Adrenal gland (tissue), 19 donors: ENCODE results near the gene PRKAR1B. TPM values are rescaled to one million over a fixed set of nuclear protein-coding genes. Genes with fewer than 3 reads are reported as not detected.
A peak's percentile ranks its signal among the peaks of the same experiment; 100 is the strongest.

Experiments used
- DNase-seq, 7 donors: peaks; one replicate each; pipeline ENCODE4 v3.0.0-alpha.2; 2019 to 2020
- H3K27ac ChIP-seq, 5 donors: fragments of 200-600 bp; sonication (generic) in 4 of 5; 1 replicate in 3 of 5; 2 replicates in 2 of 5; pipeline versions ENCODE4 v1.5.1 to v1.8.0; 2016 to 2020; ENCODE audit warnings: mild to moderate bottlenecking in 1 of 5
- H3K27me3 ChIP-seq: fragments of 200-600 bp; 2 replicates; pipeline ENCODE4 v1.8.0; 2021
- H3K36me3 ChIP-seq, 2 donors: fragments of 200-600 bp; replicated peaks in 1 of 2; 1 replicate in 1 of 2; 2 replicates in 1 of 2; pipeline versions ENCODE4 v1.5.1 to v1.8.0; 2018 to 2022
- H3K4me1 ChIP-seq, 2 donors: fragments of 200-600 bp; replicated peaks in 1 of 2; 1 replicate in 1 of 2; 2 replicates in 1 of 2; pipeline versions ENCODE4 v1.5.1 to v1.8.0; 2018 to 2021
- H3K4me3 ChIP-seq, 4 donors: fragments of 200-600 bp; sonication (generic) in 3 of 4; one replicate each; pipeline ENCODE4 v1.5.1; 2016 to 2018
- H3K9me3 ChIP-seq, 3 donors: fragments of 200-600 bp; sonication (generic) in 1 of 3; replicated peaks in 1 of 3; 1 replicate in 2 of 3; 2 replicates in 1 of 3; pipeline versions ENCODE4 v1.5.1 to v1.8.0; 2016 to 2021
- POLR2A ChIP-seq, 2 donors: fragments of 450-650 bp; IDR thresholded peaks; one replicate each; pipeline ENCODE4 v1.6.1; 2017; ENCODE audit warnings: antibody characterized with exemption in 2 of 2, mild to moderate bottlenecking in 2 of 2, moderate library complexity in 1 of 2
- WGBS, 4 donors: extraction: QIAGEN DNeasy Blood & Tissue Kit in 2 of 4; methylation state at CpG; one replicate each; pipeline versions ENCODE4 v1.1.5 to v1.1.7; 2013 to 2017; 5-methylcytosine and 5-hydroxymethylcytosine counted together
- intact Hi-C, 2 donors: fragments of 100-400 bp; cut with DNase I; formaldehyde crosslinking; loops; one replicate each; pipeline versions ENCODE4 v1.14.1 to v1.15.0; 2022 to 2023
- long read RNA-seq, 10 donors: library from polyadenylated mRNA in 3 of 10; unstranded in 2 of 10; stranded (forward) in 1 of 10; transcript quantifications; one replicate each; pipeline ENCODE4 v2.0.0 and lab custom pipeline, GENCODE V29; 2021 to 2026
- polyA plus RNA-seq, 3 donors: library from polyadenylated mRNA; stranded (reverse); fragments of 200-250 nt in 2 of 3; fragments of 350-450 nt in 1 of 3; fragmentation: Illumina TruSeq in 1 of 3; extraction: RNeasy Lipid Tissue Mini Kit (QIAGEN cat#74804) in 1 of 3; gene quantifications; one replicate each; pipeline ENCODE4 v1.2.3, GENCODE V29; 2013 to 2014
- total RNA-seq, 9 donors: library from RNA; depleted of rRNA in 4 of 9; stranded (reverse); fragments of >200 nt in 4 of 9; fragments of 120-200 nt in 1 of 9; fragmentation: NEBNext Ultra II Directional in 1 of 9; extraction: Animal tissue kit (Norgen Biotek cat#: 25700) in 1 of 9; gene quantifications; one replicate each; pipeline versions ENCODE4 v1.1.0 to v1.2.4, GENCODE V29; 2013 to 2023
- TF ChIP-seq, protein P1 (sequence below), 6 experiments: fragments of 450-650 bp in 4 of 6; fragments of 200-600 bp in 2 of 6; sonication (generic) in 1 of 6; IDR thresholded peaks; 1 replicate in 5 of 6; 2 replicates in 1 of 6; pipeline versions ENCODE4 v1.5.1 to v1.8.0; 2016 to 2021; ENCODE audit warnings: antibody characterized with exemption in 6 of 6, mild to moderate bottlenecking in 2 of 6, moderate library complexity in 1 of 6
- donor health status: healthy with polysubstance abuse.
- donor health status: Bipolar disorder and iron deficiency.
- donor health status: DM: yes; HTN: yes; CAD: no.
- donor health status: DM: no; HTN: no; CAD: no.
- donor health status: DM: no; HTN: no; CAD: no.
- donor health status: DM: yes; HTN: yes; CAD: no.

Gene PRKAR1B
- total RNA-seq (10 to 100 TPM in 7 of 9 donors, 1 to 10 TPM in 2; 5.2 to 21.5 (median 11.9) TPM), polyA plus RNA-seq (10 to 100 TPM in 1 of 3 donors, 1 to 10 TPM in 2; 8.4 to 17.3 (median 8.7) TPM)
- long read RNA-seq, donor 1, partial matches to known transcripts: 0 of 2 reads
- long read RNA-seq, donor 1, other reads (novel, unspliced or antisense): 0 of 2 reads
- long read RNA-seq, donor 2, partial matches to known transcripts: 0 of 1 reads
- long read RNA-seq, donor 2, other reads (novel, unspliced or antisense): 0 of 1 reads
- long read RNA-seq, donor 3, partial matches to known transcripts: 0 of 1 reads
- long read RNA-seq, donor 3, other reads (novel, unspliced or antisense): 0 of 1 reads
- long read RNA-seq, donor 4, partial matches to known transcripts: 0 of 2 reads
- long read RNA-seq, donor 4, other reads (novel, unspliced or antisense): 2 of 2 reads
- long read RNA-seq, donor 5, transcript PRKAR1B-201 (11 exons, 2,007 nt): major isoform, 20 of 40 reads
- long read RNA-seq, donor 5, transcript PRKAR1B-211 (11 exons, 2,533 nt): minor isoform, 10 of 40 reads
- long read RNA-seq, donor 5, partial matches to known transcripts: 3 of 40 reads
- long read RNA-seq, donor 5, other reads (novel, unspliced or antisense): 5 of 40 reads
- long read RNA-seq, donor 6, partial matches to known transcripts: 3 of 8 reads
- long read RNA-seq, donor 6, other reads (novel, unspliced or antisense): 3 of 8 reads
- long read RNA-seq, donor 7, partial matches to known transcripts: 10 of 10 reads
- long read RNA-seq, donor 7, other reads (novel, unspliced or antisense): 0 of 10 reads
- long read RNA-seq, donor 8, partial matches to known transcripts: 0 of 2 reads
- long read RNA-seq, donor 8, other reads (novel, unspliced or antisense): 0 of 2 reads
- long read RNA-seq, donor 9: 0 reads
- long read RNA-seq, donor 10, partial matches to known transcripts: 5 of 5 reads
- long read RNA-seq, donor 10, other reads (novel, unspliced or antisense): 0 of 5 reads

DNA sequence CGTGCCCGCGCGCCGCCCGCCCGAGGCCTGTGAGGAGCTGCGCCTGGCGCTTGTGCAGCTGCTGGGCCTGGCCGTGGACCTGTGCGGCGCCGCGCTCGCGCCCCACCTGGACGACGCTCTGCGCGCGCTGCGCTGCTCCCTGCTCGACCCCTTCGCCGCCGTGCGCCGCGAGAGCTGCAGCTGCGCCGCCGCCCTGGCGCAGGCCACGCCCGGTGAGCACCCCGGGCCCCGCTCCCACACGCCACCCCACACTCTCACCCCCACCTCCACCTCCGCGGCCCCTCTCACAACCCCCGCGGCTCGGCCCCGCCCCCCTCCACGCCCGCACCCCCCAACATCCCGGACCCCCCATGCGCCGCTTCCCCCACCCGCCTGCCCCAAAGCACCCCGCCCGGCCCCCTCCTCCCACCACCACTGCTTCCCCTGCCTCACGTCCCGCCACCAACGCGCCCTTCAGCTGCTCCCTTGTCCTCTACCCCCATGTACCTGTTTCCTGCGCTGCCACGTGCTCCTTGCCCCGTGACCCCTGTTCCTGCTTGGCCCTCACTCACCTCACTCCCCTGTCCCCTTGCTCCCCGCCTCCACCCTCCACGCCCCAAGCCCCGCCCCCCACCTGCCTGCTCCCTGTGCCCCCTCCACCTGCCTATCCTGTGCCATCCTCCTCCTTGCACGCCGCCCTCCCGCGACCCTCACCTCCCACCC lies at the start of gene PRKAR1B:
Gene PRKAR1B, minus strand, starts transcription at position 178 of the 702 bp plus-strand sequence. CDS start 15,776 bp downstream, outside the sequence.
- peak within 1 kb of the TSS in 2 of 5 donors; percentile 38 to 73 for H3K27ac ChIP-seq
- H3K27me3 ChIP-seq: no peaks in the 10 kb centered on the region
- peak within 1 kb of the TSS; percentile 37 to 91 (median 62) for H3K4me3 ChIP-seq
- intact Hi-C loops: loop anchor here (5.0 to 10.0 kb wide), 2 partner anchors 210 to 212 kb away; partner anchors contain the start of gene PDGFA (in 2 of the 2)
- H3K36me3 ChIP-seq: no peaks in the 10 kb centered on the region
- 0 to 3% (median 1%) methylated on average over 7 to 66 of the region's 66 CpGs for WGBS, 4 donors
- DNase-seq: peak in 1 of 7 donors; percentile 18
- TF ChIP-seq POLR2A (IDR thresholded peaks at IDR 0.05): no peak
- TF ChIP-seq, protein P1, sequence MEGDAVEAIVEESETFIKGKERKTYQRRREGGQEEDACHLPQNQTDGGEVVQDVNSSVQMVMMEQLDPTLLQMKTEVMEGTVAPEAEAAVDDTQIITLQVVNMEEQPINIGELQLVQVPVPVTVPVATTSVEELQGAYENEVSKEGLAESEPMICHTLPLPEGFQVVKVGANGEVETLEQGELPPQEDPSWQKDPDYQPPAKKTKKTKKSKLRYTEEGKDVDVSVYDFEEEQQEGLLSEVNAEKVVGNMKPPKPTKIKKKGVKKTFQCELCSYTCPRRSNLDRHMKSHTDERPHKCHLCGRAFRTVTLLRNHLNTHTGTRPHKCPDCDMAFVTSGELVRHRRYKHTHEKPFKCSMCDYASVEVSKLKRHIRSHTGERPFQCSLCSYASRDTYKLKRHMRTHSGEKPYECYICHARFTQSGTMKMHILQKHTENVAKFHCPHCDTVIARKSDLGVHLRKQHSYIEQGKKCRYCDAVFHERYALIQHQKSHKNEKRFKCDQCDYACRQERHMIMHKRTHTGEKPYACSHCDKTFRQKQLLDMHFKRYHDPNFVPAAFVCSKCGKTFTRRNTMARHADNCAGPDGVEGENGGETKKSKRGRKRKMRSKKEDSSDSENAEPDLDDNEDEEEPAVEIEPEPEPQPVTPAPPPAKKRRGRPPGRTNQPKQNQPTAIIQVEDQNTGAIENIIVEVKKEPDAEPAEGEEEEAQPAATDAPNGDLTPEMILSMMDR (IDR thresholded peaks at IDR 0.05): no peak
- peaks cover 13 to 18% of the 10 kb centered on the region in 2 donors for H3K4me1 ChIP-seq
- no peaks in the 10 kb centered on the region for H3K9me3 ChIP-seq

DNA sequence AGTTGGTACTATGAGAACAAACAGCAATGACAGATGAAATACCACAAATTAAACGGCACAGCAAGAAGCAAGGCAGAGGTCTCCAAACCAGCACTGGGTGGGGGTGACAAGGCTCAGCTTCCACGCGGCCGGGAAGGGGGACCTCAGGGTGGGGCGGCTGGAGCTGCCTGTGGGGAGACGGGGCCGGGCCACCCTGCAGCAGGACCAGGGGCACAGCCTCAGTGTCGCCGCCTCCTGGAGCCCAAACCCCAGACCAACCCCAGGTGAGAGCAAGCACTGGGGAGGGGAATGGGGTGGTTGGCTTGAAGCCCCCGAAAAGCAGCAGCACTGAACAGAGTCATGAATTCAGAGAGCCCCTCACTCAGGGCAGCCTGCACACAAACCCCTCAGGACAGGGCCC lies 49.3 kb upstream of the PRKAR1B start:
- Histone ChIP-seq H3K9me3 (no peaks in the 10 kb centered on the region), H3K36me3 (peaks cover 0 to 18% of the 10 kb centered on the region in 2 donors), H3K27ac (no peak overlapping the region), H3K4me3 (no peak overlapping the region), H3K4me1 (peaks cover 0 to 11% of the 10 kb centered on the region in 2 donors), H3K27me3 (no peaks in the 10 kb centered on the region)
- TF ChIP-seq POLR2A (IDR thresholded peaks at IDR 0.05): no peak
- TF ChIP-seq, protein P1 (IDR thresholded peaks at IDR 0.05): no peak
- intact Hi-C loops: no loop called here
- DNase-seq: no peak
- 81 to 96% (median 95%) methylated on average over 7 to 10 of the region's 10 CpGs for WGBS, 4 donors

DNA sequence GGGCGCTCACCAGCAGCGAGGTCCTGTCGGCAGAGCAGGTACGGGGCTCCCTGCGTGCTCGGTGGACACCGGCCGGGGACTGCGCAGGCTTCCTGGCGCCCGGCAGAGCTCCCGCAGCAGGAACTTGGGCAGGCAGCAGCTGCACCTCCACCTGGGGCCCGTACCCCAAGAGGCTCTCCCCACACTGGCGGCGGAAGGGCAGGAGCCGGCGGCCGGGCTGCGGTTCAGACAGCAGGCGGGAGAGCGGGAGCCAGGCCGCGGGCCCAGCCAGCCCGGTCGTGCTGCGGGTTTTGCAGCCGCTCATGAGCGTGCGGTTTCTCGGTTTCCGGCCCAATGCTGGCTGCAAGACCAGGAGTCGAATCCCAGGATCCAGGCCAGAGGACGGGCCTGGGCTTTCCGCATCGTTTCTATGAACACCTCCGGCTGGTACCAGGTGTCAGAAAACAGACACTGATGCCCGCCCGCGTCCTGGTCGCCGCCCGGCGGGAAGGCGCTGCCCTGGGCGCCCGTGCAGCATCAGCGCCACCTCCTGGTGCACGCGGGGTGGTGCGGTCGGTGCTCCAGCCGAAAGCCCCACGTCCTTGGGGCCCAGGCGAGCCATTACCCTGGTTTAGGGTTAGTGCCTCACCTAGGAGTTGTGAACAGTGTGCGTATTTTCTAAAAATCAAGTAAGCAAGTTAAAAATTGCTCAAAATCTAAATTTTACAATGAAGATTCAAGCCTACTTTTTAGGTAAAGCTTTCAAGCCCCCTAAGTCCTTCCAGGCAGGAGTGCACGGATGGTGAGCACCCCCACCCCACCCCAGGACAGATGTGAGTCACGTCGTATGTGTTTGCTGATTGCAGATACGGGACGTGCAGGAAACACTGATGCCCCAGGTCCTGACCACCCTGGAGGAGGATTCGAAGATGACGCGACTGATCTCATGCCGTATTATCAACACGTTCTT lies 47.4 kb upstream of the PRKAR1B start:
- Histone ChIP-seq H3K27ac (no peak overlapping the region), H3K4me3 (no peak overlapping the region), H3K36me3 (peaks cover 0 to 16% of the 10 kb centered on the region in 2 donors), H3K4me1 (peaks cover 0 to 16% of the 10 kb centered on the region in 2 donors), H3K9me3 (no peaks in the 10 kb centered on the region), H3K27me3 (no peaks in the 10 kb centered on the region)
- DNase-seq: peak; percentile 43 to 76 (median 56)
- 62 to 88% (median 66%) methylated on average over 17 to 65 of the region's 65 CpGs for WGBS, 4 donors
- no peak for TF ChIP-seq POLR2A (IDR thresholded peaks at IDR 0.05)
- TF ChIP-seq, protein P1 (IDR thresholded peaks at IDR 0.05): peak; percentile 65 to 96 (median 88)
- intact Hi-C loops: loop anchor here (2.0 to 5.0 kb wide), 2 partner anchors 452 kb away; no protein-coding TSS in a partner anchor
